PC-9 (cell line): ENCODE measurements around the gene BTNL8. TPM values are rescaled to one million over a fixed set of nuclear protein-coding genes. Genes with fewer than 3 reads are reported as not detected.

Experiments used
- BruUV-seq: library from RNA; stranded (reverse); fragments of 400-500 nt; replicated peaks from 2 replicates; lab custom pipeline; 2021; lab: Mats Ljungman, UMichigan
- CTCF ChIA-PET: fragments of 300-600 bp; sonication (Branson Sonifier 250); formaldehyde crosslinking; loops from one replicate; lab custom pipeline; 2022; ENCODE audit warnings: antibody characterized with exemption; lab: Charles Lee
- POLR2A ChIA-PET: fragments of 300-600 bp; sonication (Branson Sonifier 250); formaldehyde crosslinking; loops from one replicate; lab custom pipeline; 2022; ENCODE audit warnings: antibody characterized with exemption; ENCODE audit not compliant: unreplicated experiment; lab: Charles Lee
- DNase-seq, 2 experiments: peaks; one replicate each; pipeline versions ENCODE4 v3.0.0 to v3.0.0-alpha.2; 2015 to 2022; ENCODE audit warnings: mixed read lengths in 1 of 2
- H2AFZ ChIP-seq: fragments of 200-600 bp; sonication (generic); 2 replicates; pipeline ENCODE4 v1.8.1; 2017; ENCODE audit warnings: antibody characterized with exemption
- H3F3A ChIP-seq: fragments of 200-600 bp; sonication (generic); 2 replicates; pipeline ENCODE4 v1.8.1; 2017; ENCODE audit warnings: antibody characterized with exemption, mild to moderate bottlenecking, low read depth; ENCODE audit not compliant: insufficient read depth
- H3K27ac ChIP-seq: fragments of 200-600 bp; sonication (generic); 2 replicates; pipeline ENCODE4 v1.6.1; 2016; ENCODE audit warnings: mixed run types
- H3K27me3 ChIP-seq: fragments of 200-600 bp; sonication (generic); 2 replicates; pipeline ENCODE4 v1.6.1; 2016; ENCODE audit warnings: low read depth, mixed run types; ENCODE audit not compliant: insufficient read depth
- H3K36me3 ChIP-seq: fragments of 200-600 bp; sonication (generic); 2 replicates; pipeline ENCODE4 v1.6.1; 2016; ENCODE audit warnings: low read depth, mixed run types
- H3K4me1 ChIP-seq: fragments of 200-600 bp; sonication (generic); replicated peaks from 2 replicates; pipeline ENCODE4 v1.6.1; 2016; ENCODE audit warnings: mixed run types; ENCODE audit not compliant: insufficient read depth
- H3K4me2 ChIP-seq: fragments of 200-600 bp; sonication (generic); 2 replicates; pipeline ENCODE4 v1.6.1; 2017; ENCODE audit warnings: mixed run types
- H3K4me3 ChIP-seq: fragments of 200-600 bp; sonication (generic); 2 replicates; pipeline ENCODE4 v1.6.1; 2016; ENCODE audit warnings: mixed run types
- H3K79me2 ChIP-seq: fragments of 200-600 bp; sonication (generic); 2 replicates; pipeline ENCODE4 v1.6.1; 2017; ENCODE audit warnings: low read depth, mixed run types
- H3K9me2 ChIP-seq: fragments of 200-600 bp; sonication (generic); 2 replicates; pipeline ENCODE4 v1.8.1; 2017; ENCODE audit warnings: mild to moderate bottlenecking; ENCODE audit not compliant: insufficient read depth
- H3K9me3 ChIP-seq: fragments of 200-600 bp; sonication (generic); 2 replicates; pipeline ENCODE4 v1.8.1; 2016; ENCODE audit warnings: low read depth; ENCODE audit not compliant: insufficient read depth
- H4K20me1 ChIP-seq: fragments of 200-600 bp; sonication (generic); 2 replicates; pipeline ENCODE4 v1.8.1; 2017; ENCODE audit not compliant: insufficient read depth
- EZH2 ChIP-seq: fragments of 200-600 bp; sonication (generic); IDR thresholded peaks from 2 replicates; pipeline ENCODE4 v1.8.0; 2017; ENCODE audit warnings: antibody characterized with exemption, low read depth
- intact Hi-C: fragments of 100-400 bp; cut with micrococcal nuclease; formaldehyde crosslinking; loops from one replicate; pipeline ENCODE4 v1.10.0; 2022; ENCODE audit not compliant: unreplicated experiment
- total RNA-seq: library from RNA; stranded (reverse); gene quantifications from 2 replicates; pipeline ENCODE4 v1.2.3, GENCODE V29; 2021
- TF ChIP-seq, protein P1 (sequence below): fragments of 200-600 bp; sonication (generic); conservative IDR thresholded peaks from 2 replicates; pipeline ENCODE4 v1.6.1; 2017; ENCODE audit warnings: mixed run types, antibody characterized with exemption, mild to moderate bottlenecking, moderate library complexity

BTNL8 gene
- total RNA-seq, 1 experiment from 2014 or later = not detected

DNA sequence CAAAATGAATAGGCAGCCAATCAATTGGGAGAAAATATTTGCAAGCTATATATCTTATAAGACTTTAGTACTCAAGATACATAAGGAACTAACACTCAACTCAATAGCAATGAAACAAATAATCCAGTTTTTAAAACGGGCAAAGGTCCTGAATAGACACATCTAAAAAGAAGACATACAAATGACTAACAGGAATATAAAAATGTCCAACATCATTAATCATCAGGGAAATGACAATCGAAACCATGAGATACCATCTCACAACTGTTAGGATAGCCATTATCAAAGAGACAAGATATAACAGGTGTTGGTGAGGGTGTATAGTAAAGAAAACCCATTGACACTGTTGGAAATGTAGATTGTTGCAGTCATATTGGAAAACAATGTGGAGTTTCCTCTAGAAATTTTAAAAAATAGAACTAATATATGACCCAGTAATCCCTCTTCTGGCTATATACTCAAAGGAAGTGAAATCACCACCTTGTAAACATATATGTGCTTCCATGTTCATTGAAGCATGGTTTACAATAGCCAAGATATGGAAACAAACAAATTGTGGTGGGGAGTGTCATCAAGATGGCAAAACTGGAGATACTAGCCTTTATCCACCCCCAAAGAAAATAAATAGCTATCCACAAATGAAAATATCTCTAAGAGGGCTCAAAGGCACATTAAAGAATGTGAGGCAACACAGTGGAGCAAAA, 75.8 kb downstream of the BTNL8 start:
- ChIA-PET POLR2A (no interaction called here), CTCF (no interaction called here)
- no peaks in the 10 kb centered on the region for H3K4me1 ChIP-seq
- H3K36me3 ChIP-seq = no peaks in the 10 kb centered on the region
- TF ChIP-seq, protein P1, sequence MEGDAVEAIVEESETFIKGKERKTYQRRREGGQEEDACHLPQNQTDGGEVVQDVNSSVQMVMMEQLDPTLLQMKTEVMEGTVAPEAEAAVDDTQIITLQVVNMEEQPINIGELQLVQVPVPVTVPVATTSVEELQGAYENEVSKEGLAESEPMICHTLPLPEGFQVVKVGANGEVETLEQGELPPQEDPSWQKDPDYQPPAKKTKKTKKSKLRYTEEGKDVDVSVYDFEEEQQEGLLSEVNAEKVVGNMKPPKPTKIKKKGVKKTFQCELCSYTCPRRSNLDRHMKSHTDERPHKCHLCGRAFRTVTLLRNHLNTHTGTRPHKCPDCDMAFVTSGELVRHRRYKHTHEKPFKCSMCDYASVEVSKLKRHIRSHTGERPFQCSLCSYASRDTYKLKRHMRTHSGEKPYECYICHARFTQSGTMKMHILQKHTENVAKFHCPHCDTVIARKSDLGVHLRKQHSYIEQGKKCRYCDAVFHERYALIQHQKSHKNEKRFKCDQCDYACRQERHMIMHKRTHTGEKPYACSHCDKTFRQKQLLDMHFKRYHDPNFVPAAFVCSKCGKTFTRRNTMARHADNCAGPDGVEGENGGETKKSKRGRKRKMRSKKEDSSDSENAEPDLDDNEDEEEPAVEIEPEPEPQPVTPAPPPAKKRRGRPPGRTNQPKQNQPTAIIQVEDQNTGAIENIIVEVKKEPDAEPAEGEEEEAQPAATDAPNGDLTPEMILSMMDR = no peak
- no peak for TF ChIP-seq EZH2
- intact Hi-C loops = no loop called here
- no peaks in the 10 kb centered on the region for H3K27me3 ChIP-seq
- H3K79me2 ChIP-seq = no peaks in the 10 kb centered on the region
- H4K20me1 ChIP-seq = no peaks in the 10 kb centered on the region
- no peak overlapping the region for H3K4me2 ChIP-seq
- H3K27ac ChIP-seq = no peak overlapping the region
- no TSS peak for BruUV-seq
- DNase-seq = no peak
- H3K9me3 ChIP-seq = no peaks in the 10 kb centered on the region
- no peak overlapping the region for H3K4me3 ChIP-seq
- no peaks in the 10 kb centered on the region for H3K9me2 ChIP-seq
- no peaks in the 10 kb centered on the region for H3F3A ChIP-seq
- H2AFZ ChIP-seq = no peak overlapping the region

- BruUV-seq = no TSS peak
- intact Hi-C loops = no loop called here
- DNase-seq = no peak
- H3K27ac ChIP-seq = no peak overlapping the region
- no peaks in the 10 kb centered on the region for H3K79me2 ChIP-seq
- H4K20me1 ChIP-seq = no peaks in the 10 kb centered on the region
- no peaks in the 10 kb centered on the region for H3K9me3 ChIP-seq
- no peaks in the 10 kb centered on the region for H3K9me2 ChIP-seq
- no peak overlapping the region for H3K4me2 ChIP-seq
- ChIA-PET POLR2A (no interaction called here), CTCF (no interaction called here)
- H3K4me1 ChIP-seq = no peaks in the 10 kb centered on the region
- no peaks in the 10 kb centered on the region for H3K27me3 ChIP-seq
- no peak overlapping the region for H2AFZ ChIP-seq
- no peaks in the 10 kb centered on the region for H3F3A ChIP-seq
- H3K36me3 ChIP-seq = no peaks in the 10 kb centered on the region
- no peak overlapping the region for H3K4me3 ChIP-seq
- TF ChIP-seq EZH2 = no peak
- TF ChIP-seq, protein P1 = no peak
Observed at GRCh38 chr5:180975338-180975737, 76.4 kb downstream of the BTNL8 start.

DNA sequence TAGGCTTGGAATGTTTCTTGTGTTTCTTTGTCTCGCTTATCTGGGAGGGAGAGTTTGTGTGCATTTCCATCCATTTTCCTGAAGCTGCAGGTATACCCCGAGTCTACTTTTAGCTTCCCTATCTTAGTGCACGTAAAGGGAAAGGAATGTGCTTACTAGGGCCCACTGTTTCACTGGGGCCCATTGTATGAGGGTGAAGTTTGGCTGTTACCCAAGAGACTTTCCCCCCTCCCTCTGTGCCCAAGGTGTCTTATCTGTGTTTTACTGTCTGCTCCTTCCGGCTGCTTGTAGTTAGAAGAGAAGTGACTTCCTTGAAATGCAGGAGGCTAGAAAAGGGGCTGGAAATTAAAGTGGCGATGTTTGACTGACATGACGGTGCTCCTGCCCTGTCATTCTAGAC, 77.6 kb downstream of the BTNL8 start:
- no peak overlapping the region for H3K4me2 ChIP-seq
- no peak for TF ChIP-seq EZH2
- TF ChIP-seq, protein P1 = no peak

More for the DNA sequence above, 77.6 kb downstream of the BTNL8 start:
- no peaks in the 10 kb centered on the region for H3K79me2 ChIP-seq
- H3K9me3 ChIP-seq = no peaks in the 10 kb centered on the region
- no peak overlapping the region for H3K27ac ChIP-seq
- H3K9me2 ChIP-seq = no peaks in the 10 kb centered on the region
- ChIA-PET CTCF (no interaction called here), POLR2A (no interaction called here)
- no peaks in the 10 kb centered on the region for H3F3A ChIP-seq
- BruUV-seq = no TSS peak
- H3K27me3 ChIP-seq = no peaks in the 10 kb centered on the region
- H4K20me1 ChIP-seq = no peaks in the 10 kb centered on the region
- no peak overlapping the region for H2AFZ ChIP-seq
- intact Hi-C loops = no loop called here
- H3K4me1 ChIP-seq = no peaks in the 10 kb centered on the region
- DNase-seq = no peak
- H3K36me3 ChIP-seq = no peaks in the 10 kb centered on the region
- no peak overlapping the region for H3K4me3 ChIP-seq
